ENCODE data around the gene IDI1. TPM values are rescaled to one million over a fixed set of nuclear protein-coding genes. Genes with fewer than 3 reads are reported as not detected.

IDI1 gene
- total RNA-seq, 1 experiment from 2014 or later, result 47.2 TPM

DNA sequence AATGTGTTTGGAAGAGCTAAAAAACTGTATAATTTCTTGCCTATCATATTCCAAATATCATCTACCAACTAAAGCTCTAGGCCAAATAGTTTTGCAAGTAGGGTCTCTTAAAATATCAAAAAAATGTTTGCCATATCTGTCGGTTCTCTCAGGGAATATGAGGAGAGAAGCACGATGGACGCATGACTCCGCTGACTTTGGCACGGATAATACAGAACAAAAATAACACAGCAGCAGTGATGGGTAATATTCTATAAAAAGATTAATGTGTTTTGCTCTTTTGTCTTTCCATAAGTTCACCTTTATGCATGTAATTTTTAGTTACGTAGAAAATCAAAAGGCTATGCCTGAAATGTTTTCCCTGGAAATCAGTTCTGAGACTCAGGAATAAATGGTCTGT, 22.3 kb downstream of the IDI1 start (continued):
- TF ChIP-seq, protein P1, sequence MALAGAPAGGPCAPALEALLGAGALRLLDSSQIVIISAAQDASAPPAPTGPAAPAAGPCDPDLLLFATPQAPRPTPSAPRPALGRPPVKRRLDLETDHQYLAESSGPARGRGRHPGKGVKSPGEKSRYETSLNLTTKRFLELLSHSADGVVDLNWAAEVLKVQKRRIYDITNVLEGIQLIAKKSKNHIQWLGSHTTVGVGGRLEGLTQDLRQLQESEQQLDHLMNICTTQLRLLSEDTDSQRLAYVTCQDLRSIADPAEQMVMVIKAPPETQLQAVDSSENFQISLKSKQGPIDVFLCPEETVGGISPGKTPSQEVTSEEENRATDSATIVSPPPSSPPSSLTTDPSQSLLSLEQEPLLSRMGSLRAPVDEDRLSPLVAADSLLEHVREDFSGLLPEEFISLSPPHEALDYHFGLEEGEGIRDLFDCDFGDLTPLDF (CRISPR knock-in tag; IDR thresholded peaks at IDR 0.05), result no peak
- TF ChIP-seq ESRRA (CRISPR knock-in tag; IDR thresholded peaks at IDR 0.05; ENCODE audit: borderline replicate concordance), result no peak
- no peak for TF ChIP-seq CREB1 (CRISPR knock-in tag; IDR thresholded peaks at IDR 0.05)
- TF ChIP-seq, protein P2, sequence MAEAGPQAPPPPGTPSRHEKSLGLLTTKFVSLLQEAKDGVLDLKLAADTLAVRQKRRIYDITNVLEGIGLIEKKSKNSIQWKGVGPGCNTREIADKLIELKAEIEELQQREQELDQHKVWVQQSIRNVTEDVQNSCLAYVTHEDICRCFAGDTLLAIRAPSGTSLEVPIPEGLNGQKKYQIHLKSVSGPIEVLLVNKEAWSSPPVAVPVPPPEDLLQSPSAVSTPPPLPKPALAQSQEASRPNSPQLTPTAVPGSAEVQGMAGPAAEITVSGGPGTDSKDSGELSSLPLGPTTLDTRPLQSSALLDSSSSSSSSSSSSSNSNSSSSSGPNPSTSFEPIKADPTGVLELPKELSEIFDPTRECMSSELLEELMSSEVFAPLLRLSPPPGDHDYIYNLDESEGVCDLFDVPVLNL (CRISPR knock-in tag; IDR thresholded peaks at IDR 0.05; ENCODE audit: borderline replicate concordance, low read depth), result no peak
- TF ChIP-seq TEAD4 (CRISPR knock-in tag; IDR thresholded peaks at IDR 0.05), result no peak
- no peak for TF ChIP-seq RORB (CRISPR knock-in tag; IDR thresholded peaks at IDR 0.05)
- TF ChIP-seq, protein P3, sequence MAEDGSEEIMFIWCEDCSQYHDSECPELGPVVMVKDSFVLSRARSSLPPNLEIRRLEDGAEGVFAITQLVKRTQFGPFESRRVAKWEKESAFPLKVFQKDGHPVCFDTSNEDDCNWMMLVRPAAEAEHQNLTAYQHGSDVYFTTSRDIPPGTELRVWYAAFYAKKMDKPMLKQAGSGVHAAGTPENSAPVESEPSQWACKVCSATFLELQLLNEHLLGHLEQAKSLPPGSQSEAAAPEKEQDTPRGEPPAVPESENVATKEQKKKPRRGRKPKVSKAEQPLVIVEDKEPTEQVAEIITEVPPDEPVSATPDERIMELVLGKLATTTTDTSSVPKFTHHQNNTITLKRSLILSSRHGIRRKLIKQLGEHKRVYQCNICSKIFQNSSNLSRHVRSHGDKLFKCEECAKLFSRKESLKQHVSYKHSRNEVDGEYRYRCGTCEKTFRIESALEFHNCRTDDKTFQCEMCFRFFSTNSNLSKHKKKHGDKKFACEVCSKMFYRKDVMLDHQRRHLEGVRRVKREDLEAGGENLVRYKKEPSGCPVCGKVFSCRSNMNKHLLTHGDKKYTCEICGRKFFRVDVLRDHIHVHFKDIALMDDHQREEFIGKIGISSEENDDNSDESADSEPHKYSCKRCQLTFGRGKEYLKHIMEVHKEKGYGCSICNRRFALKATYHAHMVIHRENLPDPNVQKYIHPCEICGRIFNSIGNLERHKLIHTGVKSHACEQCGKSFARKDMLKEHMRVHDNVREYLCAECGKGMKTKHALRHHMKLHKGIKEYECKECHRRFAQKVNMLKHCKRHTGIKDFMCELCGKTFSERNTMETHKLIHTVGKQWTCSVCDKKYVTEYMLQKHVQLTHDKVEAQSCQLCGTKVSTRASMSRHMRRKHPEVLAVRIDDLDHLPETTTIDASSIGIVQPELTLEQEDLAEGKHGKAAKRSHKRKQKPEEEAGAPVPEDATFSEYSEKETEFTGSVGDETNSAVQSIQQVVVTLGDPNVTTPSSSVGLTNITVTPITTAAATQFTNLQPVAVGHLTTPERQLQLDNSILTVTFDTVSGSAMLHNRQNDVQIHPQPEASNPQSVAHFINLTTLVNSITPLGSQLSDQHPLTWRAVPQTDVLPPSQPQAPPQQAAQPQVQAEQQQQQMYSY (CRISPR knock-in tag; IDR thresholded peaks at IDR 0.05), result no peak
- no peak for TF ChIP-seq MYBL2 (CRISPR knock-in tag; IDR thresholded peaks at IDR 0.05)
- TF ChIP-seq KAT7 (CRISPR knock-in tag; IDR thresholded peaks at IDR 0.05; ENCODE audit: borderline replicate concordance), result no peak
- TF ChIP-seq, protein P4, sequence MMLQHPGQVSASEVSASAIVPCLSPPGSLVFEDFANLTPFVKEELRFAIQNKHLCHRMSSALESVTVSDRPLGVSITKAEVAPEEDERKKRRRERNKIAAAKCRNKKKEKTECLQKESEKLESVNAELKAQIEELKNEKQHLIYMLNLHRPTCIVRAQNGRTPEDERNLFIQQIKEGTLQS (CRISPR knock-in tag; conservative IDR thresholded peaks at IDR 0.05), result no peak
- TF ChIP-seq NR1H2 (CRISPR knock-in tag; IDR thresholded peaks at IDR 0.05), result no peak

DNA sequence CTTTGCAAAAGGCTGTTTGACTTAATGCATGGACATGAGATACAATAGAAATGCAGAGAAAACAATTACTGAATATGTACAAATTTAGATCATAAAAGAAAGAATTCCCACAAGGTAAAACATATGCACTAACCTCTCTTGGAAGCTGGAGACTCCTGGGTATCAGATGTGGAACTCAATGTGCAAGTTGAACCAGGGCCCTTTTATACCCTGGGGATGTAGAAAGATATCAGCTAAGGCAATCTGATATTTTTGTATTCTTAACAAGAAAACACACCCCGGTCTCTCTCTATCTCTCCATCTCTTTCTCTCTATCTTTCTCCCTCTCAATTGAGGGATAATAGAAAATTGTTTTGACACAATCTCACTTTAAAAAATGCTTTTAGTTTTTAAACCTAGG, 23.2 kb downstream of the IDI1 start, which contains the start of gene IDI2:
Gene IDI2, minus strand, starts transcription at position 177 of the 400 bp plus-strand sequence. CDS start 1,136 bp downstream, outside the sequence.
- 0 out of 2 replicates have a peak, but pooled peaks cover 13% of the 10 kb centered on the region for H3K4me1 Mint-ChIP-seq
- H3K27ac Mint-ChIP-seq, result no peak within 1 kb of the TSS
- H3K36me3 Mint-ChIP-seq, result no peaks in the 10 kb centered on the region; the same call in 1 of the 2 replicates
- no peak within 1 kb of the TSS for H3K4me3 Mint-ChIP-seq
- POLR2A ChIA-PET, result no interaction called here
- TF ChIP-seq ZNF416 (CRISPR knock-in tag; IDR thresholded peaks at IDR 0.05), result no peak
- TF ChIP-seq ETV6 (CRISPR knock-in tag; IDR thresholded peaks at IDR 0.05), result no peak
- TF ChIP-seq, protein P5, sequence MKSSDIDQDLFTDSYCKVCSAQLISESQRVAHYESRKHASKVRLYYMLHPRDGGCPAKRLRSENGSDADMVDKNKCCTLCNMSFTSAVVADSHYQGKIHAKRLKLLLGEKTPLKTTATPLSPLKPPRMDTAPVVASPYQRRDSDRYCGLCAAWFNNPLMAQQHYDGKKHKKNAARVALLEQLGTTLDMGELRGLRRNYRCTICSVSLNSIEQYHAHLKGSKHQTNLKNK (CRISPR knock-in tag; IDR thresholded peaks at IDR 0.05), result no peak
- no peak for TF ChIP-seq SP1 (CRISPR knock-in tag; conservative IDR thresholded peaks at IDR 0.05)
- no peak for TF ChIP-seq CREB1 (CRISPR knock-in tag; IDR thresholded peaks at IDR 0.05)
- no peak for TF ChIP-seq TEAD1 (CRISPR knock-in tag; IDR thresholded peaks at IDR 0.05)
- H3K27me3 Mint-ChIP-seq (ENCODE audit: low read depth), result no peaks in the 10 kb centered on the region
- ATAC-seq (no peak), DNase-seq (ENCODE audit: low spot score) (no peak)
- H3K9me3 Mint-ChIP-seq, result peaks cover 3% of the 10 kb centered on the region
- CTCF ChIA-PET, result no interaction called here

DNA sequence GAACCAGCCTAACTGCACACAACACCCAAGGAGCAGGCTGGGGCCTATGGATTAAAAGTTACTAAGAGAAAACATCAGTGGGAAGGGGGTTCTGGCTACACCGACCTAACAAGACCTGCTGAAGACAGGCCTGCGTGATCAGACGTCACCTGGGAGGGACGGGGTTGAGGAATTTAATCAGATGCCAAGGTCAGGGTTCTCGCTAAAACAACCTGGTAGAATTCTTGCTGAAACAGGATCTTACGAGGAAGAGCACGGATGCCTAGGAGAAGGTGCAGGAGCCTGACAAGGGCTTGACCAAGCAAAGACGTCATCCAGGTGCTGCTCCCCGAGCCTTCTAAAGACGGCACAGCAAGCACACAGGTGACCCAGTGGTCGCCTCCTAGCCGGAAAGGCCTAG, 24.8 kb downstream of the IDI1 start:
- TF ChIP-seq JAZF1 (CRISPR knock-in tag; IDR thresholded peaks at IDR 0.05) (no peak), TEAD1 (CRISPR knock-in tag; IDR thresholded peaks at IDR 0.05) (no peak), ZNF416 (CRISPR knock-in tag; IDR thresholded peaks at IDR 0.05) (no peak)
- POLR2A ChIA-PET, result no interaction called here
- Mint-ChIP-seq H3K9me3 (peaks cover 3% of the 10 kb centered on the region), H3K4me1 (0 out of 2 replicates have a peak, but pooled peaks cover 5% of the 10 kb centered on the region), H3K27ac (no peak overlapping the region), H3K4me3 (no peak overlapping the region), H3K36me3 (peaks cover 8% of the 10 kb centered on the region), H3K27me3 (ENCODE audit: low read depth) (no peaks in the 10 kb centered on the region)
- ATAC-seq, result no peak
- DNase-seq (ENCODE audit: low spot score), result no peak
- CTCF ChIA-PET, result no interaction called here
